Gastroesophageal sphincter (tissue), 3 donors: ENCODE data around the gene MLN.

Experiments
- CTCF ChIP-seq, 4 experiments: fragments of 200-600 bp in 2 of 4; fragments of 450-650 bp in 2 of 4; sonication (generic) in 1 of 4; IDR thresholded peaks; one replicate each; pipeline ENCODE4 v1.5.1; 2017 to 2019; ENCODE audit warnings: antibody characterized with exemption in 4 of 4, mild to moderate bottlenecking in 2 of 4, moderate library complexity in 2 of 4
- EP300 ChIP-seq: sonication (generic); formaldehyde crosslinking; IDR thresholded peaks from one replicate; pipeline ENCODE4 v1.6.1; 2017; ENCODE audit warnings: antibody characterized with exemption, mild to moderate bottlenecking
- POLR2A ChIP-seq, 2 donors: fragments of 450-650 bp; IDR thresholded peaks; one replicate each; pipeline ENCODE4 v1.6.1; 2017; ENCODE audit warnings: antibody characterized with exemption in 2 of 2, mild to moderate bottlenecking in 2 of 2, moderate library complexity in 1 of 2

DNA sequence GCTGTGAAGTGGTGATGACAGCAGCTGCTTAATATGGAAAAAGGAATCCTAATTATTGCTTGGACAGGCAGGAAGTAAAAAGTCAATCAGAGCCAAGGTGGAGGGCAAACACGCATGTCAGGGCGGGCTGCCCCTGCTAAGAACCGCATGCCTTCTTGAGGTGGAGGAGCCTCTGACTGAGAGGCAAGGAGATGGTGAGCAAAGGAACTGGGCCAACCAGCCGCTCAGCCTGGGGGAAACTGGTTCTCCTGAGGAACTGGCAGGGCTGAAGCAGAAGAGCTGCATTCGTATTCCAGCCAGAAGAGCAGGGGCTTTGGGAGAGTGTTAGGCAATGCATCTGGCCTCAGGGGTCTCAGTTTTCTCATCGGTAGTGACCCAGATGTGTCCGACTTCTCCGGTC is 13.1 kb upstream of the MLN start:
- no peak for TF ChIP-seq EP300
- TF ChIP-seq CTCF (IDR thresholded peaks at IDR 0.05), result no peak
- no peak for TF ChIP-seq POLR2A (IDR thresholded peaks at IDR 0.05)
